ENCODE measurements around the gene CPN2. TPM values are rescaled to one million over a fixed set of nuclear protein-coding genes. Genes with fewer than 3 reads are reported as not detected.

Gene CPN2
- not detected for total RNA-seq
- not detected for polyA plus RNA-seq
- long read RNA-seq, donor 1 = 0 reads
- long read RNA-seq, donor 2 = 0 reads
- long read RNA-seq, donor 3 = 0 reads
- long read RNA-seq, donor 4 = 0 reads
- long read RNA-seq, donor 5 = 0 reads

GRCh38 chr3:194351080-194351672 is at the start of gene CPN2:
CPN2 (minus strand) TSS chr3:194351328; CDS start chr3:194342702, 8,626 bp downstream.
- Histone ChIP-seq H3K9ac (ENCODE audit: insufficient read depth in 1 of 2, low read length in 2 of 2) (no peak within 1 kb of the TSS), H3K36me3 (ENCODE audit: control insufficient read depth in 4 of 4, insufficient read depth in 4 of 4, low read length in 4 of 4) (no peaks in the 10 kb centered on the region), H3K4me1 (ENCODE audit: control insufficient read depth in 5 of 5, insufficient read depth in 5 of 5, low read length in 5 of 5) (peaks cover 0 to 5% (median 0%) of the 10 kb centered on the region in 5 donors), H3K27ac (ENCODE audit: low read depth in 1 of 2, low read length in 1 of 2) (no peak within 1 kb of the TSS), H3K4me3 (no peak within 1 kb of the TSS), H3K9me3 (ENCODE audit: control insufficient read depth in 4 of 4, insufficient read depth in 3 of 4, low read length in 3 of 4) (peaks cover 0 to 2% (median 0%) of the 10 kb centered on the region in 4 donors), H3K27me3 (ENCODE audit: control insufficient read depth in 3 of 3, insufficient read depth in 3 of 3, low read length in 2 of 3) (no peaks in the 10 kb centered on the region)
- 90 to 93% methylated on average over 24 of the region's 24 CpGs for whole genome bisulfite sequencing, 2 donors
- ATAC-seq (ENCODE audit: insufficient read depth, low FRiP score) = no peak
- DNase-seq = no peak
- no peak for TF ChIP-seq CTCF (IDR thresholded peaks at IDR 0.05; ENCODE audit: control extremely low read depth, extremely low read depth)

GRCh38 chr3:194399874-194400411 is 48.8 kb upstream of the CPN2 start:
- ATAC-seq (ENCODE audit: insufficient read depth, low FRiP score) (no peak), DNase-seq (no peak)
- WGBS, 2 donors = 84 to 85% methylated on average over 15 of the region's 15 CpGs

GRCh38 chr3:194399166-194399565 is 48.0 kb upstream of the CPN2 start, which contains the start of gene GP5:
GP5 (minus strand) TSS chr3:194399266; CDS start chr3:194398282, 984 bp downstream.
- no peak within 1 kb of the TSS for H3K27ac ChIP-seq (ENCODE audit: low read depth in 1 of 2, low read length in 1 of 2)
- peak within 1 kb of the TSS in 1 of 2 donors; percentile 34 for H3K9ac ChIP-seq (ENCODE audit: insufficient read depth in 1 of 2, low read length in 2 of 2)
- no peak within 1 kb of the TSS for H3K4me3 ChIP-seq
- ATAC-seq (ENCODE audit: insufficient read depth, low FRiP score) (no peak), DNase-seq (no peak)
- H3K9me3 ChIP-seq (ENCODE audit: control insufficient read depth in 4 of 4, insufficient read depth in 3 of 4, low read length in 3 of 4) = peaks cover 0 to 1% (median 0%) of the 10 kb centered on the region in 4 donors
- H3K4me1 ChIP-seq (ENCODE audit: control insufficient read depth in 5 of 5, insufficient read depth in 5 of 5, low read length in 5 of 5) = peaks cover 0 to 29% (median 14%) of the 10 kb centered on the region in 5 donors
- peaks cover 5 to 32% (median 23%) of the 10 kb centered on the region in 3 donors for H3K27me3 ChIP-seq (ENCODE audit: control insufficient read depth in 3 of 3, insufficient read depth in 3 of 3, low read length in 2 of 3)
- no peaks in the 10 kb centered on the region for H3K36me3 ChIP-seq (ENCODE audit: control insufficient read depth in 4 of 4, insufficient read depth in 4 of 4, low read length in 4 of 4)
- 30 to 61% methylated on average over 2 of the region's 2 CpGs for WGBS, 2 donors
- TF ChIP-seq CTCF (IDR thresholded peaks at IDR 0.05; ENCODE audit: control extremely low read depth, extremely low read depth) = no peak

More at GRCh38 chr3:194399874-194400411, 48.8 kb upstream of the CPN2 start:
- Histone ChIP-seq H3K27me3 (ENCODE audit: control insufficient read depth in 3 of 3, insufficient read depth in 3 of 3, low read length in 2 of 3) (peaks cover 5 to 30% (median 23%) of the 10 kb centered on the region in 3 donors), H3K27ac (ENCODE audit: low read depth in 1 of 2, low read length in 1 of 2) (no peak overlapping the region), H3K36me3 (ENCODE audit: control insufficient read depth in 4 of 4, insufficient read depth in 4 of 4, low read length in 4 of 4) (no peaks in the 10 kb centered on the region), H3K9ac (ENCODE audit: insufficient read depth in 1 of 2, low read length in 2 of 2) (no peak overlapping the region), H3K9me3 (ENCODE audit: control insufficient read depth in 4 of 4, insufficient read depth in 3 of 4, low read length in 3 of 4) (peaks cover 0 to 1% (median 0%) of the 10 kb centered on the region in 4 donors), H3K4me3 (no peak overlapping the region), H3K4me1 (ENCODE audit: control insufficient read depth in 5 of 5, insufficient read depth in 5 of 5, low read length in 5 of 5) (peaks cover 0 to 29% (median 14%) of the 10 kb centered on the region in 5 donors)
- no peak for TF ChIP-seq CTCF (IDR thresholded peaks at IDR 0.05; ENCODE audit: control extremely low read depth, extremely low read depth)

All from lung (tissue), 16 donors.